ENCODE measurements around the gene PLXNC1. TPM values are rescaled to one million over a fixed set of nuclear protein-coding genes. Genes with fewer than 3 reads are reported as not detected.

The PLXNC1 gene
- total RNA-seq, 1 experiment from 2014 or later: not detected

DNA sequence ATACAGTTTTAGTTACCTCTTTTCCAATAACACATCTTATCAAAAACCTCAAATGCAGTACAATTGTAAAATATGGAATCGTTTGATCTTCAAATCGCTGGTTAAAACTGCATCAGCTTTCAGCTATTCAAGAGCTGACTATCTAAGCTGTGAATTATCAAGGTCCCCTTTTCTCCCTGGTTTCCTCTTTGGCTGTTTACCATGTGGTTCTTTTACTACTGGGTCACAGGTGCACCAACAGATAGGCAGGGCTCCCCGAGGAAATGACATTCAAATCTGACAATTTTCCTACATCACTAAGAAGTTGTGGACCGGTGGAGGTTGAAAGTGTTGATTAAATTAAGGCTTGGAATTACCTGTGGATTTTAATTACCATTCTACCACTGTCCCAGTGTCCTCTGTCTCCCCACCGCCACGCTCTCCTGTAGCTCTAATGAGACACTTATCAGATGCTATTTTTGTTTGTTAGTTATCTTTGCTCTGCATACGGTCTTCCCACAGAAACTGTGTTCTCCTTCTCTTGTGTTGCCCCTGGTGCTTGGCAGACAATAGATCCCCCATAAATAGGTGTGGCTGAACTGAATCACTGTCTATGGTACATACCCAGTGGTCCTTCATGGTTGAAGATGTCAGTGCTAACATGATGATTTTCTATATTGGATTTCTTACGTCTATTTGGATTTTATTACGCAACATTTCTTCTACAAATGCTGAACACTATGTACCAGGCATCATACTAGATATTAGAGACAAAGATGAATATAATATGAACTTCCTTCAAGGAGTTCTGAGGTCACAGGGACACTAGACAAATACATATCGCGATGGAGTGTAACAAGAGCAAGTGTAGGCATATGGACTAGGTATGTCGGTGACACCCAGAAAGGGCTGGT lies 20.9 kb upstream of the PLXNC1 start:
- in situ Hi-C loops (cut with HindIII; ENCODE audit: low sequenced_read_pairs): no loop called here
- no peak for DNase-seq (ENCODE audit: low spot score)

- in situ Hi-C loops (cut with HindIII; ENCODE audit: low sequenced_read_pairs): no loop called here
- DNase-seq (ENCODE audit: low spot score): no peak
Observed at GRCh38 chr12:94128280-94128679, 20.1 kb upstream of the PLXNC1 start.

DNA sequence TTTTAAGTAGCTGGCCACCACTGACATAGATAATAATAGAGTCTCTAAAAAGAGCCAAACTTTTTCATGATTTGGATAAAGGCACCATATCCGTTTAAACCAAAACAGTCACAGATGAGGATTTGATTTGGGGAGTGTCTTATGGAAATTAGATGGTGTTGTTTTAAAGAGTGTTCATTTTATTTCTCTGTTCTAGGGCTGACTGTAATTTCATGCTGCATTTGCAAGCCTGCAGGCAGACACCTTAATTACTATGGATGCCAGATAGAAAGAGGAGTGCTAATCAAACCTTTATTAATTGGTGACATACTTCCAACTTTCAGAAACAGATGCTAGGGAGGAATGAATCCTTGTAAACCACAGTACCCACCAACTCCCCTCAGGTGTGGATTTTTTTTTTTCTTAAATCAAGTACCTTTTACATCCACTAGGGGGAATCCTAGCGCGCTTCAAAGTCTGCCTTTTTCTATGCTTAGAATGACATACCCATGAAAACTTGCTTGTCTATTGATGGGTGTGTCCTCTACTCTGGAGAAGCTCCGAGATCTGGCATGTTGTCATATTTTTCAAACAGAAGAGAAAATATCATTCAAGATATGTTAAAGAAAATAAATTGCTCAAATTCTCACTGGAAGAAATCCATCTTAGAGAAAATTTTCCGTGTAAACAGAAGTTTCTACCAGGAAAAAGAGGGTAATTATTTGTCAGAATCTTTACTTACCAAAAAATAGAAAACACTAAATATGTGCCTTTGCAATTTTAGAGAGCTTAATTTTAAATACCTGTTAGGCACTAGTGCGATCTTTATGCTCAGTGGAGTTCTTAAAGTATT lies 14.2 kb upstream of the PLXNC1 start:
- DNase-seq (ENCODE audit: low spot score): peak; percentile 67
- in situ Hi-C loops (cut with HindIII; ENCODE audit: low sequenced_read_pairs): no loop called here

- no peak for DNase-seq (ENCODE audit: low spot score)
- in situ Hi-C loops (cut with HindIII; ENCODE audit: low sequenced_read_pairs): no loop called here
Observed at GRCh38 chr12:94135896-94136295, 12.5 kb upstream of the PLXNC1 start.

- in situ Hi-C loops (cut with HindIII; ENCODE audit: low sequenced_read_pairs): no loop called here
Observed at GRCh38 chr12:94139816-94140215, 8.6 kb upstream of the PLXNC1 start.

GRCh38 chr12:94140556-94140955 lies 7.8 kb upstream of the PLXNC1 start:
- DNase-seq (ENCODE audit: low spot score): no peak
- in situ Hi-C loops (cut with HindIII; ENCODE audit: low sequenced_read_pairs): no loop called here

More at GRCh38 chr12:94139816-94140215, 8.6 kb upstream of the PLXNC1 start:
- no peak for DNase-seq (ENCODE audit: low spot score)

- DNase-seq (ENCODE audit: low spot score): no peak
- in situ Hi-C loops (cut with HindIII; ENCODE audit: low sequenced_read_pairs): no loop called here
Observed at GRCh38 chr12:94141004-94141764, 7.2 kb upstream of the PLXNC1 start.

DNA sequence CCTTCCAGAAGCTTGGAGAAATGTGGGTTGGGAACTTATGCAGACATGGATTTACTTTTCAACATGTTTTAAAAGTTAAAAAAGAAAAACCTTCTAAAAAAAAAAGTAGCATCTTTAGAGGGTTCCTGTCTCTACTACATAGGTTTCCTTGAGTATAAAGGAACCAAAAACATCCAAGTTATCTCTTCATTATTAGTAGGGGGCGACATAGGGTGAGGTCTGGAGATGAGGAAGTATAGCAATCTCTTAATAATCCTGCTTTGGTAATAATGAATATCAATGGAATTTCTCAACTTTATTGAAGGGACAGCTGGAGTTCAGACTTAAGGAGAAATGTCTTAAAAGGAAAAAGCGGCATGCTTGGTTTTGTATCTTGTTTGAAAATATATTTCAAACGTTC lies 6.5 kb upstream of the PLXNC1 start:
- DNase-seq (ENCODE audit: low spot score): no peak
- in situ Hi-C loops (cut with HindIII; ENCODE audit: low sequenced_read_pairs): no loop called here

DNA sequence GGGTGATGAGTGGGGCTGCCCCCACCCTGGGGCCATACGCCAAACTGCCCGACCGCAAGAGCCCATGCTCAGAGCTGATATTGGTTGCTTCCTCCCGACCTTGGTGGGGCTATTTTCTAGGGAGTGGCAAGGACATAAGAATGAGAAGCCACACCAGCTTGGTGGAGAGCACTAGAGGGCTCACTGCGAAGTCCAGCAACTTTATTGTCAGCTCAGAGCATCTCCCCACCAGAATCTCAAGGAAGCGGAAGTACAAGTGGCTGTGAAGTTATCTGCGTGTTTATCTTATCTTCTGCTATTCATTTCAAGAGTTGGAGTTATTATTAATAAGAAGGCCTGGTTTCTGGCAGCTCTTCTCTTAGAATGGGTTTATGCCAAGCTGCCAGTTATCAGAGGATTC lies 4.9 kb upstream of the PLXNC1 start:
- in situ Hi-C loops (cut with HindIII; ENCODE audit: low sequenced_read_pairs): no loop called here
- DNase-seq (ENCODE audit: low spot score): no peak

DNA sequence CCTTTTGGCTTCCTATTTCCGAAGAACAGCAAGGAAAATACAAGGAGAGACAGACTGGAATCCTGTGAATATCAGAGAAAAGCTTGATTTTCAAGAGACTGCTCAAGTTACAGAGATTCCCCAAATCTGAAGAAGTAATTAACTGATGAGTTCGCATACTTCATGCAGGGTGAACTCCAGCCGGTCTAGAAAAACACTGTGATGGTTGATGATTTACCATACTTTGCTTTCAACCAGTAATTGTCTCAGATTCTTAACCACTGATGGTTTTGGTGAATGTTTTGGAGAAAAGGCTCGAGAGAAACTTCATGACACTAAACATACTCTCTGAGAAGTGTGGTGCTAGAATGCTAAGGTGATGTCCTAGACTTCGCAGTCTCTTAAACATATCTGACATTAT lies 4.4 kb upstream of the PLXNC1 start:
- DNase-seq (ENCODE audit: low spot score): no peak
- in situ Hi-C loops (cut with HindIII; ENCODE audit: low sequenced_read_pairs): no loop called here

GRCh38 chr12:94144781-94145180 lies 3.6 kb upstream of the PLXNC1 start:
- no peak for DNase-seq (ENCODE audit: low spot score)
- in situ Hi-C loops (cut with HindIII; ENCODE audit: low sequenced_read_pairs): no loop called here

DNA sequence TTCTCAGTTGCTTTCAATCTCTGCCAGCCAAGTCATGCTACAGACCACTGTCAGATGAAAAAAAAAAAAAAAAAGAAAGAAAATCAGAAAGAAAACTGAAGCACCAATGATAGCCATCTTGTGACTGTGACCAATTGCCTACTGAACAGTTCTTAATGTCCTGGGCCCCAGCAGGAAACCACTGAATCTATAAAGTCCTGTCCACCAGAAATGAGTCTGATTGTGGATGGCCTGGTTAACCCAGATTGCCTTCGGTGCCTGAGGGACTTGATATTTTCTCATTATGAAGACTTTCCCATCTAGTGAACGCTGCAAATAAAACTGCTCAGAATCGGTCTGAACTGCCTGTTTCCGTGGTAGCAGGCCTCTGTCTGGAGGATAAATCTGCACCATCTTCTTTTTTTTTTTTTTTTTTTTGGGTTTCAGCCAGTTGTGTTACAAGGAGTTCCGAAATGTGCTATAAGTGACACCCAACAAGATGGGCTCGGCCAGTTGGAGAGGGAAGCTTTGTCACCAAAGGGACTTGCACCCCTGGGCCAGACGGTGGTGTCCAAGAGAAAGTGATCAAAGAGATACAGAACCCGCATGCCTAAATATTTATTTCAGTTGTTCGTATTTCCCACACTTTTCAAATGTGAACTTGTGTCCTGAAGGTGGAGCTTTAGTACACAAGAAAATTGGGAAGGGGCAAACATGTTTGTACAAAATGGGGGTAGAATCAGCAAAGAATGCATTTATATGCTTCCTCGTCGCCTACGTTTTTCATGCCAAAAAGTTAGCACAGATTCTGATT lies 3.0 kb upstream of the PLXNC1 start:
- peak; percentile 74 for DNase-seq (ENCODE audit: low spot score)

GRCh38 chr12:94146166-94146936 lies 2.0 kb upstream of the PLXNC1 start:
- no peak for DNase-seq (ENCODE audit: low spot score)
- in situ Hi-C loops (cut with HindIII; ENCODE audit: low sequenced_read_pairs): no loop called here

More for the DNA sequence above, 3.0 kb upstream of the PLXNC1 start:
- in situ Hi-C loops (cut with HindIII; ENCODE audit: low sequenced_read_pairs): no loop called here

DNA sequence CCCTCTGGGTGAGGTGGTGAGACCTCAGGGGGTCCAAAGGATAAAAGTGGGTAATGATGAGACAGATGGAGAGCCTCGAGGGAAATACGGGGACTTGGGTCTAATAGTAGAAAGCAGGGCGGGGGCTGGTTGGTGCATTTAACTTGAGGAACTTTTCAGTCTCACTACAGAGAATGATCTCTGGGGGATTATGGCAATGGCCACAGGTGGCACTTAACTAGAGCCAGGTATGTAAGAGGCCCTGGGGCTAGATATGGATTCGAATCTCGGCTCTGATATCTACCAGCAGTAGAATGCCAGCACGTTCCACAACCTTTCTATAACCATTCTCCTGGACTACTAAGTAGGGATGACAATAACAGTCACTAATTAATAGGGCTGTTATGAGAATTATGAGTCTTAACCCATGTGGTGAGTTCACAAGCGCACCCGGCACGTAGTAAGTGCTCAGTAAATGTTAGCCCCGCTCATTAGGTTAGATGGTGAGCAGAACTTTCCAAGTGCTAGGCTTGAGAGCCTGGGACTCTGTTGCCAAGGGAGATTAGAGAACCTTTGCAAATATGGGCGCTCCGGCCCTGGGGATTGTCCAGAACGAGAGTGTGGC lies 888 bp upstream of the PLXNC1 start:
- in situ Hi-C loops (cut with HindIII; ENCODE audit: low sequenced_read_pairs): no loop called here

GRCh38 chr12:94148739-94149118 lies 352 bp downstream of the PLXNC1 start:
- in situ Hi-C loops (cut with HindIII; ENCODE audit: low sequenced_read_pairs): no loop called here
- no peak for DNase-seq (ENCODE audit: low spot score)

More for the DNA sequence above, 888 bp upstream of the PLXNC1 start:
- DNase-seq (ENCODE audit: low spot score): no peak

GRCh38 chr12:94149119-94149780 lies 873 bp downstream of the PLXNC1 start:
- peak; percentile 52 for DNase-seq (ENCODE audit: low spot score)
- in situ Hi-C loops (cut with HindIII; ENCODE audit: low sequenced_read_pairs): no loop called here

- DNase-seq (ENCODE audit: low spot score): peak; percentile 61
- in situ Hi-C loops (cut with HindIII; ENCODE audit: low sequenced_read_pairs): no loop called here
Observed at GRCh38 chr12:94149781-94150239, 1.4 kb downstream of the PLXNC1 start.

Measured in G401 (cell line).